GM12892 (cell line): Measurements from ENCODE around the gene GPR63.

ENCODE experiments used
- POLR2A ChIP-seq: IDR thresholded peaks from 2 replicates; pipeline ENCODE4 v1.6.1; 2011; ENCODE audit warnings: low read depth, low read length, control low read depth
- POLR2AphosphoS5 ChIP-seq: IDR thresholded peaks from 2 replicates; pipeline ENCODE4 v1.6.1; 2011; ENCODE audit warnings: low read depth, low read length, control low read depth

GRCh38 chr6:96811670-96812069 lies 25.6 kb downstream of the GPR63 start:
- TF ChIP-seq POLR2A: no peak
- TF ChIP-seq POLR2AphosphoS5: no peak
